BJ (cell line): Measurements from ENCODE around the gene ACADVL. TPM values are rescaled to one million over a fixed set of nuclear protein-coding genes. Genes with fewer than 3 reads are reported as not detected.

ENCODE experiments used
- CTCF ChIA-PET: fragments of 350-600 bp; formaldehyde crosslinking; extraction: SDS; loops from one replicate; lab custom pipeline; 2021; ENCODE audit warnings: antibody characterized with exemption, inconsistent platforms; lab: Yijun Ruan, JAX
- POLR2A ChIA-PET: fragments of 300-600 bp; sonication (Branson Sonifier 250); formaldehyde crosslinking; extraction: SDS; loops from one replicate; lab custom pipeline; 2021; ENCODE audit warnings: antibody characterized with exemption; lab: Charles Lee
- DNase-seq: peaks from one replicate; pipeline ENCODE4 v3.0.0-alpha.2; 2011; ENCODE audit warnings: low read depth
- H3K27me3 ChIP-seq: 2 replicates; pipeline ENCODE4 v1.6.0; 2011; ENCODE audit warnings: low read length; ENCODE audit not compliant: control insufficient read depth, insufficient read depth
- H3K36me3 ChIP-seq: 2 replicates; pipeline ENCODE4 v1.5.1; 2011; ENCODE audit warnings: low read length; ENCODE audit not compliant: control insufficient read depth, insufficient read depth
- H3K4me3 ChIP-seq: 2 replicates; pipeline ENCODE4 v1.5.1; 2011; ENCODE audit warnings: low read depth, mild to moderate bottlenecking, control low read depth, low read length
- polyA plus RNA-seq: library from polyadenylated mRNA; depleted of rRNA; stranded (reverse); fragments of >200 nt; gene quantifications from 2 replicates; pipeline ENCODE4 v1.2.3, GENCODE V29; 2011
- TF ChIP-seq, protein P1 (sequence below): IDR thresholded peaks from 2 replicates; pipeline ENCODE4 v1.5.1; 2011; ENCODE audit warnings: low read depth, mild to moderate bottlenecking, control low read depth, inconsistent platforms, low read length, moderate library complexity; ENCODE audit not compliant: insufficient read depth

Gene ACADVL
- polyA plus RNA-seq, 1 experiment: 517 TPM

DNA sequence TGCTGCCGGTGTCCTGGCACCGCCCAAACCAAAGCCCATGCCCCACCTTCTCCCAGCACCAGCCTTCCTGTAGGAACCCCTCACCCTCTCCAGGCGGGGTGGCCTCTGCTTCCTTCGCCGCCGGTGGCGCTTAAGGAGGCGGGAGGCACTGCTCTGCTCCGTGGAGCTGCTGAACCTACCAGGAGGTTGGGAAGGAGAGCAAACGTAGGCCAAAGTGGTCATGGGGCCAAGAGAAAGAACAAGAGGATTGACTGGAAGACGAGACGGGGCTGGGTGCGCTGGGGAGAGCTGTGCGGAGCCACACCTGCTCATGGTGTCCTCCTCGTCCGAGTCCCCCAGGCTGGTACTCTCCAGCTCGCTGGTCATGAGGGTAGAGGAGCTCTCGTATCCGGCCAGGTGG is 9.8 kb downstream of the ACADVL start:
- no peak overlapping the region for H3K4me3 ChIP-seq
- H3K36me3 ChIP-seq: peaks cover 33% of the 10 kb centered on the region
- TF ChIP-seq, protein P1, sequence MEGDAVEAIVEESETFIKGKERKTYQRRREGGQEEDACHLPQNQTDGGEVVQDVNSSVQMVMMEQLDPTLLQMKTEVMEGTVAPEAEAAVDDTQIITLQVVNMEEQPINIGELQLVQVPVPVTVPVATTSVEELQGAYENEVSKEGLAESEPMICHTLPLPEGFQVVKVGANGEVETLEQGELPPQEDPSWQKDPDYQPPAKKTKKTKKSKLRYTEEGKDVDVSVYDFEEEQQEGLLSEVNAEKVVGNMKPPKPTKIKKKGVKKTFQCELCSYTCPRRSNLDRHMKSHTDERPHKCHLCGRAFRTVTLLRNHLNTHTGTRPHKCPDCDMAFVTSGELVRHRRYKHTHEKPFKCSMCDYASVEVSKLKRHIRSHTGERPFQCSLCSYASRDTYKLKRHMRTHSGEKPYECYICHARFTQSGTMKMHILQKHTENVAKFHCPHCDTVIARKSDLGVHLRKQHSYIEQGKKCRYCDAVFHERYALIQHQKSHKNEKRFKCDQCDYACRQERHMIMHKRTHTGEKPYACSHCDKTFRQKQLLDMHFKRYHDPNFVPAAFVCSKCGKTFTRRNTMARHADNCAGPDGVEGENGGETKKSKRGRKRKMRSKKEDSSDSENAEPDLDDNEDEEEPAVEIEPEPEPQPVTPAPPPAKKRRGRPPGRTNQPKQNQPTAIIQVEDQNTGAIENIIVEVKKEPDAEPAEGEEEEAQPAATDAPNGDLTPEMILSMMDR: no peak
- H3K27me3 ChIP-seq: no peaks in the 10 kb centered on the region
- DNase-seq: no peak
- ChIA-PET CTCF (interaction anchor here (1.2 kb wide), 1 partner anchor 9 kb away, joined by 6 read pairs; no protein-coding TSS in a partner anchor), POLR2A (no interaction called here)

DNA sequence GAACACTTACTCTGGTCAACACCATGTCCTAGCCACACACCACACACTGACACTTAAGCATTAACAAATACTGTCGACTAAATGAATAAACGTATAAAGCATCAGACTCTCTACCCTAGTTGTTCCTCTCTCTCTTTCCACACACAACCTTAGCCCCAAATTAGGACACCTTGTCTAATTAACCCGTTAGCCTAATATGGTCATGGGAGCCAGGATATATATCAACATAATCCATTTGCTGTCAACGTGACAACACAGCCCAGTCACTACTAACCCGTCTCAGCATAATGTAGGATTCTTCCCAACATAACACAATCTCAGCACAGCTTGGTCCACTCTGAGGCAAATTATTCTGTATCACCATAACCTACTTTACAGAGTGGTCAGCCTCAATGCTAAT is 12.4 kb downstream of the ACADVL start:
- ChIA-PET CTCF (interaction anchor here (0.7 kb wide), 1 partner anchor 10 kb away, joined by 3 read pairs; no protein-coding TSS in a partner anchor), POLR2A (interaction anchor here (0.6 kb wide), 1 partner anchor 10 kb away, joined by 4 read pairs; no protein-coding TSS in a partner anchor)
- TF ChIP-seq, protein P1: no peak
- Histone ChIP-seq H3K4me3 (no peak overlapping the region), H3K36me3 (peaks cover 29% of the 10 kb centered on the region), H3K27me3 (no peaks in the 10 kb centered on the region)
- no peak for DNase-seq

DNA sequence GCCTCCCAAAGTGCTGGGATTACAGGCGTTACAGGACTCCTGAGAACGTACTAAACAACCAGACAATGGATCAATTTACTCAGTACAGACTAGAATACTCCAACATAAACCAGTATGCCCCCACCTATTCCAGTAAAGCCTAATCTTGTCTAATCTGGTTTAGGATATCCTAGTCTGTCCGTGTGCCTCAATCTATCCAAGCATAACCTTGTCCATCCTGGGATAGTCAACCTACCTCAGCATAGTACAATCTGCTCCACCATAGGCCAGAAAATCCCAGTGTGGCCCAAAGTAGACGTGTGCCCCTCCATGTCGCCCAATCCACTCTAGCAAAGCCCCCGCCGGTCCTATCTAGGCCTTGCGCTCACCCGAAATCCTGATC is 14.0 kb downstream of the ACADVL start:
- no peak for DNase-seq
- TF ChIP-seq, protein P1: no peak
- CTCF ChIA-PET: interaction anchor here (1.4 kb wide), 1 partner anchor 19 kb away, joined by 3 read pairs; no protein-coding TSS in a partner anchor
- no peaks in the 10 kb centered on the region for H3K27me3 ChIP-seq
- H3K4me3 ChIP-seq: peak overlapping the region; percentile 80
- H3K36me3 ChIP-seq: peaks cover 23% of the 10 kb centered on the region
- POLR2A ChIA-PET: no interaction called here

DNA sequence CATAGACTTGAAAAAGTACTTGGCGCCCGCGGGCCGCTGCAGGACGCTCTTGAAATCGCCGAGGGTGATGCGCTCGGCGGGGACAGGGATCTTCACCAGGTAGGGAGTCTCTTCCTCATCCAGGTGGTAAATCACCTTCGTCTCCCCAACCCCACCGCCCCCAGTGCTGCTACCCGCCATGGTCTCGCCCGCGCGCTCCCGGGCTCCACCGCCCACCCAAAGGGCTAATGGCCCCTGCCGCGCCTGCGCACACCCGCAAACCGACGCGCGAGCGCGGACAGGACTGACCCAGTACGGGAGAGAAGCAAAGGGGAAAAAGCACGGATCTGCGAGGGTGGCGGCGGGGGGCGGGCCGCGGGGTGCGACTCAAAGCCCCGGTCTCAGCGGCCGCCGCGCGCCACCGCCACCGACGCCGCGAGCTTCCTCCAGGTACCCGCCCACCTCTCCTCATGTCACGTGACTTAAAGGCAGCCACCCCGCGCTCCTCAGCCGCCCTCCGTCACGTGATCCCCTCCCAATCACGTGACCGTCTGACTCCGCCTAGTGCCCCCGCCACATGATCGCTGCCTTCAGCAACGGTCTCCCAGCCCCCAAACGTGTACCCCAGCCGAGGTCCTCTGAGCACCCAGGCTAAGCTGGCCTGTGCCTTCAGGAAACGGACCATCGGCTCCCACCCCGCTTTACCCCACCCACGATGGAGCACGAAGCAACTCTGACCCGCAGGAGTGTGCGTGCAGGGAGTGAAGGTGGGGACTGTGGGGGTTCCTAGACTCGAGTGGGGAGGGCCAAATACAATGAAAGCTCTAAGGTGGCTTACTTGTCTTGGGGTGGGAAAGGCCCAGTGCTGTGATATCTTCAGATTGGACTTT is 14.6 kb downstream of the ACADVL start, which contains the start of gene DVL2:
Gene DVL2, minus strand, starts transcription at position 435 of the 869 bp plus-strand sequence. Its CDS starts 255 bp downstream, at position 180.
- H3K4me3 ChIP-seq: peak within 1 kb of the TSS; percentile 80
- TF ChIP-seq, protein P1: no peak
- ChIA-PET CTCF (interaction anchor here (0.6 to 2.1 kb wide), 3 partner anchors 13 to 20 kb away, joined by 3 to 6 read pairs (median 3); partner anchors contain the start of gene CTDNEP1), POLR2A (interaction anchor here (0.6 kb wide), 1 partner anchor 361 kb away, joined by 3 read pairs; no protein-coding TSS in a partner anchor)
- DNase-seq: peak; percentile 59
- H3K36me3 ChIP-seq: peaks cover 18% of the 10 kb centered on the region
- H3K27me3 ChIP-seq: no peaks in the 10 kb centered on the region
